Uterus (tissue), 2 donors: ENCODE results near the gene SECTM1.

Experiments used
- POLR2A ChIP-seq, 2 donors: fragments of 450-650 bp; IDR thresholded peaks; one replicate each; pipeline ENCODE4 v1.6.1; 2016; ENCODE audit warnings: antibody characterized with exemption in 2 of 2, mild to moderate bottlenecking in 1 of 2, moderate library complexity in 1 of 2
- TF ChIP-seq, protein P1 (sequence below), 4 experiments: fragments of 200-600 bp in 2 of 4; fragments of 450-650 bp in 2 of 4; sonication (generic) in 2 of 4; IDR thresholded peaks; one replicate each; pipeline ENCODE4 v1.5.1; 2016 to 2019; ENCODE audit warnings: antibody characterized with exemption in 4 of 4, mild to moderate bottlenecking in 2 of 4, moderate library complexity in 1 of 4

DNA sequence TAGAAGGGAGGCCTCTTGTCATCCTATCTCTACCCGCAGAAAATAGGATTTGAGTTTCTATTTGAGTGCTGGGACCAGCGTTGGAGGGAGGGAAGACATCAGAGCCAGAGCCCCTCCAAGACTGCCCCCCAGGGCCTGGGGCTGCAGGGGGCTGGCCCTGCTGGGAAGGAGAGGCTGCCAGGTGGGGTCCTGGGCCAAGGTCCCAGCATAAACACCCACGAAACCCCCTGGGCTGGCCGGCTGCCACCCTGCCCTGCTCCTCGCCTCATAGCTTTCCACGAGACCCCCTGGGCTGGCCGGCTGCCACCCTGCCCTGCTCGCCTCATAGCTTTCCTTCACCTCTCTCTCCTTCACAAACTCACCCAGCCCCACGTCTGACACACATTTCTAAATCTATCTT lies 14.9 kb upstream of the SECTM1 start:
- TF ChIP-seq, protein P1, sequence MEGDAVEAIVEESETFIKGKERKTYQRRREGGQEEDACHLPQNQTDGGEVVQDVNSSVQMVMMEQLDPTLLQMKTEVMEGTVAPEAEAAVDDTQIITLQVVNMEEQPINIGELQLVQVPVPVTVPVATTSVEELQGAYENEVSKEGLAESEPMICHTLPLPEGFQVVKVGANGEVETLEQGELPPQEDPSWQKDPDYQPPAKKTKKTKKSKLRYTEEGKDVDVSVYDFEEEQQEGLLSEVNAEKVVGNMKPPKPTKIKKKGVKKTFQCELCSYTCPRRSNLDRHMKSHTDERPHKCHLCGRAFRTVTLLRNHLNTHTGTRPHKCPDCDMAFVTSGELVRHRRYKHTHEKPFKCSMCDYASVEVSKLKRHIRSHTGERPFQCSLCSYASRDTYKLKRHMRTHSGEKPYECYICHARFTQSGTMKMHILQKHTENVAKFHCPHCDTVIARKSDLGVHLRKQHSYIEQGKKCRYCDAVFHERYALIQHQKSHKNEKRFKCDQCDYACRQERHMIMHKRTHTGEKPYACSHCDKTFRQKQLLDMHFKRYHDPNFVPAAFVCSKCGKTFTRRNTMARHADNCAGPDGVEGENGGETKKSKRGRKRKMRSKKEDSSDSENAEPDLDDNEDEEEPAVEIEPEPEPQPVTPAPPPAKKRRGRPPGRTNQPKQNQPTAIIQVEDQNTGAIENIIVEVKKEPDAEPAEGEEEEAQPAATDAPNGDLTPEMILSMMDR (IDR thresholded peaks at IDR 0.05), result no peak
- TF ChIP-seq POLR2A (IDR thresholded peaks at IDR 0.05), result no peak
